Nephron (organoid): ENCODE results near the gene ZNF536.
"Not testable (repeated sequence)": the region's sequence is repeated elsewhere in the genome, so short reads cannot be mapped to it uniquely, and the experiment has no call there.

ENCODE experiments used
- H3K27ac Mint-ChIP-seq, 3 experiments: 2 replicates each; pipeline ENCODE4 v1.8.0; 2020; ENCODE audit warnings: mixed read lengths in 3 of 3, mild to moderate bottlenecking in 2 of 3, moderate library complexity in 1 of 3
- H3K27me3 Mint-ChIP-seq: 2 replicates; pipeline ENCODE4 v1.8.0; 2021; ENCODE audit warnings: low read depth, mild to moderate bottlenecking, moderate library complexity, mixed read lengths
- H3K36me3 Mint-ChIP-seq: 2 replicates; pipeline ENCODE4 v1.8.0; 2020; ENCODE audit warnings: low read depth, mixed read lengths
- H3K4me1 Mint-ChIP-seq: 2 replicates; pipeline ENCODE4 v1.8.0; 2020; ENCODE audit warnings: mixed read lengths
- H3K4me3 Mint-ChIP-seq, 3 experiments: 2 replicates each; pipeline ENCODE4 v1.8.0; 2020; ENCODE audit warnings: mild to moderate bottlenecking in 3 of 3, mixed read lengths in 3 of 3, moderate library complexity in 2 of 3
- H3K9me3 Mint-ChIP-seq: 2 replicates; pipeline ENCODE4 v1.8.0; 2020; ENCODE audit warnings: mixed read lengths
- TF ChIP-seq, protein P1 (sequence below), 3 experiments: fragments of 200-600 bp; sonication (generic); IDR thresholded peaks; one replicate each; pipeline ENCODE4 v1.5.0; 2021; ENCODE audit warnings: antibody characterized with exemption in 3 of 3; ENCODE audit not compliant: unreplicated experiment in 3 of 3

ZNF536 gene

DNA sequence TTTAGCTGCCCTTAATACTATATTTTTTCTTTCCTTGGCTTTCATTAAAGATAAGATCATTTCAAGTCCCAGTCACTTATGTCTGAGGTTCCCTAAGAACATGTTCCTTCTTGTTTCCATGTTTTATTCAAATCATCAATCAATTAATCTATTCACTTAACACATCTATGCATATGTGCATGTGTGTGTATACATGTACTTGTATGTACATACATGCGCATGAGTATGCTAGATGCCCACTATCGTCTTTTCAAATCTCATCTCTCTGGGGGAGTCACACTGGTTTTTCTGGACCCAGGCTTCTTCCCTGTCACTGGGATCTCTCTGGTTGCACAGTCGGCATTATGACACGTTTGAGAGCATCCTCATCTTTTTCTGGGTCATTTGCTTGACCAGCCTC is 108.9 kb downstream of the ZNF536 start:
- H3K36me3 Mint-ChIP-seq: no peaks in the 10 kb centered on the region
- TF ChIP-seq, protein P1, sequence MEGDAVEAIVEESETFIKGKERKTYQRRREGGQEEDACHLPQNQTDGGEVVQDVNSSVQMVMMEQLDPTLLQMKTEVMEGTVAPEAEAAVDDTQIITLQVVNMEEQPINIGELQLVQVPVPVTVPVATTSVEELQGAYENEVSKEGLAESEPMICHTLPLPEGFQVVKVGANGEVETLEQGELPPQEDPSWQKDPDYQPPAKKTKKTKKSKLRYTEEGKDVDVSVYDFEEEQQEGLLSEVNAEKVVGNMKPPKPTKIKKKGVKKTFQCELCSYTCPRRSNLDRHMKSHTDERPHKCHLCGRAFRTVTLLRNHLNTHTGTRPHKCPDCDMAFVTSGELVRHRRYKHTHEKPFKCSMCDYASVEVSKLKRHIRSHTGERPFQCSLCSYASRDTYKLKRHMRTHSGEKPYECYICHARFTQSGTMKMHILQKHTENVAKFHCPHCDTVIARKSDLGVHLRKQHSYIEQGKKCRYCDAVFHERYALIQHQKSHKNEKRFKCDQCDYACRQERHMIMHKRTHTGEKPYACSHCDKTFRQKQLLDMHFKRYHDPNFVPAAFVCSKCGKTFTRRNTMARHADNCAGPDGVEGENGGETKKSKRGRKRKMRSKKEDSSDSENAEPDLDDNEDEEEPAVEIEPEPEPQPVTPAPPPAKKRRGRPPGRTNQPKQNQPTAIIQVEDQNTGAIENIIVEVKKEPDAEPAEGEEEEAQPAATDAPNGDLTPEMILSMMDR (IDR thresholded peaks at IDR 0.05; ENCODE audit: unreplicated experiment in 3 of 3): no peak

DNA sequence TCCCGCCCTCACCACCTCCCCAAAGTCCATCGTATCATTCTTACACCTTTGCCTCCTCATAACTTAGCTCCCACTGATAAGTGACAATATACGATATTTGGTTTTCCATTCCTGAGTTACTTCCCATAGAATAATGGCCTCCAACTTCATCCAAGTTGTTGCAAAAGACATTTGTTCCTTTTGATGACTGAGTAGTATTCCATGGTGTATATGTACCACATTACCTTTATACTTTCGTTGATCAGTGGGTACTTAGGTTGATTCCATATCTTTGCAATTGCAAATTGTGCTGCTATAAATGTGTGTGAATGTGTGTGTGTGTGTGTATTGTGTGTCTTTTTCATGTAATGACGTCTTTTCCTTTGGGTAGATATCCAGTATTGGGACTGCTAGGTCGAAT is 109.6 kb downstream of the ZNF536 start:
- no peak overlapping the region for H3K4me3 Mint-ChIP-seq
- H3K27me3 Mint-ChIP-seq: peaks cover 4% of the 10 kb centered on the region
- peaks cover 34% of the 10 kb centered on the region for H3K4me1 Mint-ChIP-seq
- H3K27ac Mint-ChIP-seq: no peak overlapping the region
- no peaks in the 10 kb centered on the region for H3K36me3 Mint-ChIP-seq
- H3K9me3 Mint-ChIP-seq: no peaks in the 10 kb centered on the region
- TF ChIP-seq, protein P1 (IDR thresholded peaks at IDR 0.05; ENCODE audit: unreplicated experiment in 3 of 3): no peak

More for the DNA sequence above, 108.9 kb downstream of the ZNF536 start:
- Mint-ChIP-seq H3K9me3 (no peaks in the 10 kb centered on the region), H3K27ac (no peak overlapping the region), H3K27me3 (peaks cover 4% of the 10 kb centered on the region), H3K4me3 (no peak overlapping the region), H3K4me1 (peaks cover 34% of the 10 kb centered on the region)

DNA sequence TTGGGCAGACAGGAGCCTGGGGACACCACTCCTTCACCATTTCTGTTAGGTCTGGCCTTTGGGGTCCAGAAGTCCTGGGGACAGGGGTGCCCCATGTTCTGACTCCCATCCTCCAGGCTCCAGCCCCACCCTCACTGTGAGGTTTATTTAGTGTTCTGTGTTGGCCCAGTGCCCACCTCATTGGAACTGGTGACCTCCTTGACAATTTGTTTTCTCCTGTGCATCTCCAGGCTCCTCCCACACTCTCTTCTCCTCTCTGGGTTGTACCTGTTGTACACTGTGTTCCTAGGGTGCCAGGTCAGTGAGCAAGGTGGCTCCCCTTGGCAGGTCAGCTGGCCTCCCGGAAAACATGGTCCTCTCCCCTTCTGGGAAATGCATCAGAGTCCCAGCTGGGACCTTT is 110.8 kb downstream of the ZNF536 start:
- no peak overlapping the region for H3K4me3 Mint-ChIP-seq
- TF ChIP-seq, protein P1 (IDR thresholded peaks at IDR 0.05; ENCODE audit: unreplicated experiment in 3 of 3): no peak
- peaks cover 4% of the 10 kb centered on the region for H3K27me3 Mint-ChIP-seq
- no peak overlapping the region for H3K27ac Mint-ChIP-seq
- no peaks in the 10 kb centered on the region for H3K36me3 Mint-ChIP-seq
- H3K4me1 Mint-ChIP-seq: peaks cover 34% of the 10 kb centered on the region
- no peaks in the 10 kb centered on the region for H3K9me3 Mint-ChIP-seq

DNA sequence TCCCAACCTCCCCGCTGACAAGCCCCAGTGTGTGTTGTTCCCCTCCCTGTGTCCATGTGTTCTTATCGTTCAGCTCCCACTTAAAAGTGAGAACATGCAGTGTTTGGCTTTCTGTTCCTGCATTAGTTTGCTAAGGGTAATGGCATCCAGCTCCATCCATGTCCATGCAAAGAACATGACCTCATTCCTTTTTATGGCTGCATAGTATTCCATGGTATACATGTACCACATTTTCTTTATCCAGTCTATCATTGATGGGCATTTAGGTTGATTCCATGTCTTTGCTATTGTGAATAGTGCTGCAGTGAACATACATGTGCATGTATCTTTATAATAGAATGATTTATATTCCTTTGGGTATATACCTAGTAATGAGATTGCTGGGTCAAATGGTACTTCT is 114.1 kb downstream of the ZNF536 start:
- not testable (repeated sequence) for H3K4me1 Mint-ChIP-seq, H3K36me3 Mint-ChIP-seq, H3K27ac Mint-ChIP-seq, H3K9me3 Mint-ChIP-seq, H3K4me3 Mint-ChIP-seq, H3K27me3 Mint-ChIP-seq

DNA sequence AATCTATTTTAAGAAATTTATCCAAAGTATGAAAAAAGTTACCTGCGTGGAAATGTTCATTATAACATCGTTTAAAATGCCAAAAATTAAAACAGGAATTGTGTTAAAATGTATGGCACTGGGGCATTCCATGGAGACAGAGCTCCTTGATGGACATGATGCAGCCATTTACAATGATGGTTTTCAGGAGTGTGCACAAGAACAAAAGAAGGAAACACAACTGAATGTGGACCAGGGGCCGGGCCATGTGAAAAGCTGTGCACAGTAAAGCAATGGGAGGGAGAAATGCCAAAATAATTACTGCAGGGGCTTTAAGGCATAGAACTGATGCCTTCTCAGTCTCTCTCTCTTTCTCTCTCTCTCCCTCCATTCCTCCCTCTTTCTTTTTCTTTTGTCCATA is 115.0 kb downstream of the ZNF536 start:
- H3K27me3 Mint-ChIP-seq: peaks cover 8% of the 10 kb centered on the region
- no peaks in the 10 kb centered on the region for H3K9me3 Mint-ChIP-seq

DNA sequence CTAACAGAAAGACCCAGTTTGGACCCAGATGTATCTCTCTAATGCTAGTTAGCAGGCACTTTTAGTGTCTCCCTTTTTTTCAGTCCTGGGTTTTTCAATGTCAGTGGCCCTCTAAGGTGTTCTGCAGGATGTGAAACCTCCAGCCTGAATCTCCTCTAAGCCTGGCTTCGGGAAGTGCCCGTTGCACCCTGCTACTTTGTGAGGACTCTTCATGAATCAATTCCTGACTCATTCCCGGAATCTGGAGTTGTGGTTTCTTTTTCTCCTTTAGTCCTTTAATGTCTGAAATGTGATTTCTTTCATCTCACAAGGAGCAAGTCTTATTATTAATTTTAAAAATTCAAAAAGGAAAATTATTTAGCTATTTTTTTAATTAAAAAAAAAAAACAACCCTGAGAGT is 116.0 kb downstream of the ZNF536 start:
- Mint-ChIP-seq H3K4me3 (no peak overlapping the region), H3K9me3 (no peaks in the 10 kb centered on the region), H3K27ac (no peak overlapping the region), H3K27me3 (peaks cover 8% of the 10 kb centered on the region), H3K36me3 (no peaks in the 10 kb centered on the region), H3K4me1 (peaks cover 26% of the 10 kb centered on the region)
- TF ChIP-seq, protein P1 (IDR thresholded peaks at IDR 0.05; ENCODE audit: unreplicated experiment in 3 of 3): no peak

More for the DNA sequence above, 115.0 kb downstream of the ZNF536 start:
- Mint-ChIP-seq H3K4me1 (peaks cover 16% of the 10 kb centered on the region), H3K36me3 (no peaks in the 10 kb centered on the region), H3K27ac (no peak overlapping the region), H3K4me3 (no peak overlapping the region)
- TF ChIP-seq, protein P1 (IDR thresholded peaks at IDR 0.05; ENCODE audit: unreplicated experiment in 3 of 3): no peak
